HepG2 (cell line): ENCODE data around the gene CCDC117. TPM values are rescaled to one million over a fixed set of nuclear protein-coding genes. Genes with fewer than 3 reads are reported as not detected.

Source experiments
- ASH2L ChIP-seq: fragments of 300-600, 200-600 bp; sonication (generic); IDR thresholded peaks from 2 replicates; pipeline ENCODE4 v1.7.0; 2017; ENCODE audit warnings: low read depth, mild to moderate bottlenecking, moderate library complexity, mixed read lengths, low read length; ENCODE audit not compliant: insufficient read length
- CREB1 ChIP-seq, 2 experiments: fragments of 450-650 bp in 1 of 2; IDR thresholded peaks; 2 replicates each; pipeline ENCODE4 v1.6.1; 2016 to 2017; ENCODE audit warnings: control low read depth in 1 of 2, mild to moderate bottlenecking in 1 of 2, missing compliant biosample characterization in 1 of 2, missing genetic modification characterization in 1 of 2
- ERF ChIP-seq: IDR thresholded peaks from 2 replicates; pipeline ENCODE4 v1.6.1; 2018; ENCODE audit warnings: missing biosample characterization, missing genetic modification reagents
- FOXA3 ChIP-seq: IDR thresholded peaks from 2 replicates; pipeline ENCODE4 v1.6.1; 2016; ENCODE audit warnings: missing genetic modification reagents, missing compliant biosample characterization
- FOXK1 ChIP-seq: sonication (generic); formaldehyde crosslinking; IDR thresholded peaks from 2 replicates; pipeline ENCODE4 v1.4.0; 2020; ENCODE audit warnings: low read depth, missing genetic modification reagents, borderline replicate concordance
- FOXK2 ChIP-seq: fragments of 450-650 bp; IDR thresholded peaks from 2 replicates; pipeline ENCODE4 v1.6.1; 2016
- GABPA ChIP-seq, 2 experiments: IDR thresholded peaks; 2 replicates each; pipeline ENCODE4 v1.6.1; 2011 to 2016; ENCODE audit warnings: low read depth in 2 of 2, low read length in 1 of 2, missing biosample characterization in 1 of 2, missing genetic modification characterization in 1 of 2
- GATAD1 ChIP-seq: IDR thresholded peaks from 2 replicates; pipeline ENCODE4 v1.6.1; 2016; ENCODE audit warnings: missing genetic modification reagents, missing compliant biosample characterization
- HOXD1 ChIP-seq: sonication (generic); formaldehyde crosslinking; IDR thresholded peaks from 2 replicates; pipeline ENCODE4 v1.5.0; 2020; ENCODE audit warnings: missing genetic modification reagents
- ISL2 ChIP-seq: sonication (generic); formaldehyde crosslinking; IDR thresholded peaks from 2 replicates; pipeline ENCODE4 v1.5.0; 2020; ENCODE audit warnings: missing genetic modification reagents
- JUNB ChIP-seq: sonication (generic); formaldehyde crosslinking; IDR thresholded peaks from 2 replicates; pipeline ENCODE4 v1.8.0; 2022; ENCODE audit warnings: missing genetic modification reagents, mild to moderate bottlenecking, borderline replicate concordance
- JUND ChIP-seq: sonication (generic); formaldehyde crosslinking; IDR thresholded peaks from 2 replicates; pipeline ENCODE4 v1.8.0; 2022; ENCODE audit warnings: mild to moderate bottlenecking, missing genetic modification reagents
- NFYC ChIP-seq: IDR thresholded peaks from 2 replicates; pipeline ENCODE4 v1.6.1; 2016; ENCODE audit warnings: missing genetic modification reagents, missing compliant biosample characterization
- NR2F6 ChIP-seq, 2 experiments: IDR thresholded peaks; 2 replicates each; pipeline ENCODE4 v1.6.1; 2016; ENCODE audit warnings: antibody characterized with exemption in 1 of 2, mild to moderate bottlenecking in 1 of 2
- RXRA ChIP-seq: sonication (generic); formaldehyde crosslinking; IDR thresholded peaks from 2 replicates; pipeline ENCODE4 v1.5.1; 2020; ENCODE audit warnings: missing genetic modification reagents
- SALL2 ChIP-seq: sonication (generic); formaldehyde crosslinking; IDR thresholded peaks from 2 replicates; pipeline ENCODE4 v1.8.1; 2023; ENCODE audit warnings: mild to moderate bottlenecking, missing genetic modification reagents, inconsistent platforms
- SIX1 ChIP-seq: sonication (generic); formaldehyde crosslinking; IDR thresholded peaks from 2 replicates; pipeline ENCODE4 v1.4.0; 2020; ENCODE audit warnings: missing genetic modification reagents, borderline replicate concordance
- TCF12 ChIP-seq, 2 experiments: fragments of 450-650 bp in 1 of 2; sonication (generic) in 1 of 2; formaldehyde crosslinking in 1 of 2; IDR thresholded peaks; 2 replicates each; pipeline versions ENCODE4 v1.6.1 to v1.8.0; 2017 to 2022; ENCODE audit warnings: antibody characterized with exemption in 1 of 2, mild to moderate bottlenecking in 1 of 2, missing genetic modification reagents in 1 of 2, moderate library complexity in 1 of 2
- ZBTB20 ChIP-seq: sonication (generic); formaldehyde crosslinking; IDR thresholded peaks from 2 replicates; pipeline ENCODE4 v1.8.1; 2023; ENCODE audit warnings: missing genetic modification reagents, low read depth, mild to moderate bottlenecking, borderline replicate concordance
- ZNF101 ChIP-seq: sonication (generic); formaldehyde crosslinking; IDR thresholded peaks from 2 replicates; pipeline ENCODE4 v1.4.0; 2020; ENCODE audit warnings: mild to moderate bottlenecking, low read depth, missing genetic modification reagents, borderline replicate concordance
- ZNF382 ChIP-seq: sonication (generic); formaldehyde crosslinking; IDR thresholded peaks from 2 replicates; pipeline ENCODE4 v1.5.0; 2020; ENCODE audit warnings: missing genetic modification reagents, mild to moderate bottlenecking, borderline replicate concordance
- ZNF501 ChIP-seq: sonication (generic); formaldehyde crosslinking; IDR thresholded peaks from 2 replicates; pipeline ENCODE4 v1.5.1; 2020; ENCODE audit warnings: mild to moderate bottlenecking, moderate library complexity, missing genetic modification reagents
- ZNF788 ChIP-seq: sonication (generic); formaldehyde crosslinking; IDR thresholded peaks from 2 replicates; pipeline ENCODE4 v1.5.0; 2020; ENCODE audit warnings: mild to moderate bottlenecking, missing genetic modification reagents, borderline replicate concordance
- ZSCAN25 ChIP-seq: sonication (generic); formaldehyde crosslinking; IDR thresholded peaks from 2 replicates; pipeline ENCODE4 v1.8.0; 2022; ENCODE audit warnings: mild to moderate bottlenecking, missing genetic modification reagents
- polyA plus RNA-seq, 8 experiments: library from polyadenylated mRNA; depleted of rRNA in 3 of 8; stranded (reverse) in 7 of 8; unstranded in 1 of 8; fragments of >200 nt; fragmentation: Illumina TruSeq in 4 of 8; extraction: Trizol in 4 of 8; gene quantifications; 2 replicates each; pipeline versions ENCODE4 v1.2.1 to v1.2.3, GENCODE V29; 2011 to 2016; ENCODE audit warnings: low read depth in 4 of 8, missing spikeins in 1 of 8, mixed read lengths in 1 of 8; ENCODE audit not compliant: insufficient read depth in 1 of 8
- total RNA-seq, 5 experiments: library from RNA; depleted of rRNA; stranded (reverse); fragments of >200 nt; fragmentation: Illumina TruSeq; extraction: Trizol; gene quantifications; 2 replicates each; pipeline ENCODE4 v1.2.3, GENCODE V29; 2016; ENCODE audit warnings: low read depth in 1 of 5
- TF ChIP-seq, protein P1 (sequence below), 2 experiments: sonication (generic) in 1 of 2; formaldehyde crosslinking in 1 of 2; IDR thresholded peaks; 2 replicates each; pipeline versions ENCODE4 v1.4.0 to v1.6.1; 2018 to 2020; ENCODE audit warnings: missing genetic modification reagents in 2 of 2, borderline replicate concordance in 1 of 2, low read depth in 1 of 2, mild to moderate bottlenecking in 1 of 2, missing biosample characterization in 1 of 2
- TF ChIP-seq, protein P2 (sequence below): sonication (generic); formaldehyde crosslinking; IDR thresholded peaks from 2 replicates; pipeline ENCODE4 v1.5.0; 2020; ENCODE audit warnings: mild to moderate bottlenecking, missing genetic modification reagents, borderline replicate concordance

Gene CCDC117
- total and polyA plus RNA-seq, 2 of the 13 experiments (the other 11 are each of a cell fraction or from before 2014, with no cell fraction given), result 12.6 to 34.2 TPM

DNA sequence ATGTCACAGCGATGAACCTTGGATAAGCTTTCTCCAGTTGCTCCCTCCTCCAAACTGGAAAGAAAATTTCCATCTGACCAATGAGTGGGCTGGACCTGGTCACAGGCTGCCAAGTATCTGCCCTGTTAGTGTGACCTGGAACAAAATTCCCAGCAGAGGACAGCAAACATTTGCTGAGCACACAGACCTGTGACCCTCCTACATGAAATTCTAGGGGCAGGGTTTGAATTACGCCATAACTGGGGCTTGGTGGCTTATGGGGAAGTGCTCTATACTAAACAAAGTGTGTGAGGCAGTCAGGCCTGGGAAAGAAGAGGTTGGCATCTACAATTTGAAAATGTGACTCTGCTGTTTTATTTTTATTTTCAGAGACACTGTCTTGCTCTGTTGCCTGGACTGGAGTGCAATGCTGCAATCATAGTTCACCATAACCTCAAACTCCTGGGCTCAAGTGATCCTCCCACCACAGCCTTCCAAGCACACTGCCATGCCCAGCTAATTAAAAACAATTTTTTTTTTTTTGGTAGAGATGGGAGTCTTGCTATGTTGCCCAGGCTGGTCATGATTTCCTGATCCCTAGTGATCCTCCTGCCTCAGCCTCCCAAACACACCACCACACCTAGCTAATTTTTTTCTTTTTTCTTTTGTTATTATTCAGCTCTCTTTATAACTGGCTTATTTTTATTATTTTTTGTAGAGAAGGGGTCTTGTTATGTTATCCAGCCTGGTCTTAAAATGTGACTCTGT, 41.5 kb downstream of the CCDC117 start (continued):
- TF ChIP-seq, protein P1, sequence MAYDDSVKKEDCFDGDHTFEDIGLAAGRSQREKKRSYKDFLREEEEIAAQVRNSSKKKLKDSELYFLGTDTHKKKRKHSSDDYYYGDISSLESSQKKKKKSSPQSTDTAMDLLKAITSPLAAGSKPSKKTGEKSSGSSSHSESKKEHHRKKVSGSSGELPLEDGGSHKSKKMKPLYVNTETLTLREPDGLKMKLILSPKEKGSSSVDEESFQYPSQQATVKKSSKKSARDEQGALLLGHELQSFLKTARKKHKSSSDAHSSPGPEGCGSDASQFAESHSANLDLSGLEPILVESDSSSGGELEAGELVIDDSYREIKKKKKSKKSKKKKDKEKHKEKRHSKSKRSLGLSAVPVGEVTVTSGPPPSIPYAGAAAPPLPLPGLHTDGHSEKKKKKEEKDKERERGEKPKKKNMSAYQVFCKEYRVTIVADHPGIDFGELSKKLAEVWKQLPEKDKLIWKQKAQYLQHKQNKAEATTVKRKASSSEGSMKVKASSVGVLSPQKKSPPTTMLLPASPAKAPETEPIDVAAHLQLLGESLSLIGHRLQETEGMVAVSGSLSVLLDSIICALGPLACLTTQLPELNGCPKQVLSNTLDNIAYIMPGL (CRISPR knock-in tag; IDR thresholded peaks at IDR 0.05; ENCODE audit: borderline replicate concordance in 1 of 2, low read depth in 1 of 2), result peak in 1 of 2 experiments; percentile 56; a peak in 1 of 4 replicates
- no peak for TF ChIP-seq ZSCAN25 (CRISPR knock-in tag)
- TF ChIP-seq ZNF501 (CRISPR knock-in tag), result peak; percentile 65; the same call in 1 of the 2 replicates
- TF ChIP-seq ZNF788, result peak; percentile 48; the same call in 1 of the 2 replicates
- TF ChIP-seq FOXK1 (CRISPR knock-in tag), result peak; percentile 74
- no peak for TF ChIP-seq SALL2 (CRISPR knock-in tag)
- peak; percentile 87; the same call in 1 of the 2 replicates for TF ChIP-seq RXRA (CRISPR knock-in tag)
- TF ChIP-seq GATAD1 (CRISPR knock-in tag), result peak; percentile 63
- TF ChIP-seq TCF12 (IDR thresholded peaks at IDR 0.05), result no peak
- 0 out of 2 replicates have a peak, but pooled peaks have one; percentile 67 for TF ChIP-seq TCF12 (CRISPR knock-in tag; IDR thresholded peaks at IDR 0.05)
- TF ChIP-seq NR2F6 (IDR thresholded peaks at IDR 0.05), result peak; percentile 98
- peak; percentile 96 for TF ChIP-seq NR2F6 (CRISPR knock-in tag; IDR thresholded peaks at IDR 0.05)
- no peak for TF ChIP-seq FOXK2
- peak; percentile 65; the same call in 1 of the 2 replicates for TF ChIP-seq HOXD1 (CRISPR knock-in tag)
- TF ChIP-seq JUNB (CRISPR knock-in tag), result peak; percentile 47; the same call in 1 of the 2 replicates
- no peak for TF ChIP-seq GABPA (IDR thresholded peaks at IDR 0.05; ENCODE audit: low read depth, low read length)
- TF ChIP-seq GABPA (CRISPR knock-in tag; IDR thresholded peaks at IDR 0.05; ENCODE audit: low read depth), result peak; percentile 74
- no peak for TF ChIP-seq ZNF382
- peak; percentile 86 for TF ChIP-seq ERF (CRISPR knock-in tag)
- peak; percentile 75; the same call in 1 of the 2 replicates for TF ChIP-seq SIX1 (CRISPR knock-in tag)
- TF ChIP-seq, protein P2, sequence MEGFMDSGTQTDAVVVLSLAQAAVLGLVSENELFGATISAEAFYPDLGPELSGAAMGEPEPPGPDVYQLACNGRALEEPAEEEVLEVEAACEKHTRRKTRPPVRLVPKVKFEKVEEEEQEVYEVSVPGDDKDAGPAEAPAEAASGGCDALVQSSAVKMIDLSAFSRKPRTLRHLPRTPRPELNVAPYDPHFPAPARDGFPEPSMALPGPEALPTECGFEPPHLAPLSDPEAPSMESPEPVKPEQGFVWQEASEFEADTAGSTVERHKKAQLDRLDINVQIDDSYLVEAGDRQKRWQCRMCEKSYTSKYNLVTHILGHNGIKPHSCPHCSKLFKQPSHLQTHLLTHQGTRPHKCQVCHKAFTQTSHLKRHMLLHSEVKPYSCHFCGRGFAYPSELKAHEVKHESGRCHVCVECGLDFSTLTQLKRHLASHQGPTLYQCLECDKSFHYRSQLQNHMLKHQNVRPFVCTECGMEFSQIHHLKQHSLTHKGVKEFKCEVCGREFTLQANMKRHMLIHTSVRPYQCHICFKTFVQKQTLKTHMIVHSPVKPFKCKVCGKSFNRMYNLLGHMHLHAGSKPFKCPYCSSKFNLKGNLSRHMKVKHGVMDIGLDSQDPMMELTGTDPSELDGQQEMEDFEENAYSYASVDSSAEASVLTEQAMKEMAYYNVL (CRISPR knock-in tag), result peak; percentile 84; the same call in 1 of the 2 replicates
- no peak for TF ChIP-seq ZNF101 (CRISPR knock-in tag)
- peak; percentile 96 for TF ChIP-seq ISL2 (CRISPR knock-in tag)
- peak; percentile 73 for TF ChIP-seq NFYC
- peak; percentile 25 for TF ChIP-seq ASH2L
- TF ChIP-seq FOXA3 (CRISPR knock-in tag), result peak; percentile 95
- peak; percentile 51 for TF ChIP-seq CREB1 (IDR thresholded peaks at IDR 0.05)
- peak; percentile 87 for TF ChIP-seq CREB1 (CRISPR knock-in tag; IDR thresholded peaks at IDR 0.05)
- TF ChIP-seq ZBTB20 (CRISPR knock-in tag), result peak; percentile 38; the same call in 1 of the 2 replicates
- peak; percentile 54; the same call in 1 of the 2 replicates for TF ChIP-seq JUND (CRISPR knock-in tag)
